Stimulated activated CD4-positive, alpha-beta T cell treated with anti-CD3 and anti-CD28 coated beads, Interleukin-12 subunit alpha, Interleukin-12 subunit beta, amount 100 ng/mL, for 48 hours (primary cell): ENCODE measurements around the gene MAGT1.
A peak's percentile ranks its signal among the peaks of the same experiment; 100 is the strongest.
"Not testable (repeated sequence)": the region's sequence is repeated elsewhere in the genome, so short reads cannot be mapped to it uniquely, and the experiment has no call there.

Experiments
- DNase-seq, 3 donors: peaks; one replicate each; pipeline ENCODE4 v3.0.0-alpha.2; 2020; ENCODE audit warnings: low read depth in 2 of 3, low spot score in 1 of 3

MAGT1 gene

DNA sequence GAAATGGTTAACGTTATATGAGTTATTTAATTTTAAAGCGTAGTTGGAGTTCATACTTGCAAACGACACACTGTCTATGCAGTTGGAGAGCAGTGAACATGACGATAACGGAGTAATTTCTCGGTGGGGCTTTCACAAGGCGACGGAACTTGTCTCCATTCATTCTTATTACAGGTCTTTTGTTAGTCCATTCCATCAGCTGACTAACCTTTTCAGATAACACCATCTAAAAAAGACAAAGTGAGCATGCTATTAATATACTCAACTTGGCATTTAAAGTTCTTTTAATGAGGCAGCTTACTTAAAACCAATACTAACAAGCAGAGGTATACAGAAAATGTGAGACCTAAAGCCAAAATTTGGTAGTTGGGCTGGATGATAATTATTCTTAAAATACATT is 19.9 kb downstream of the MAGT1 start:
- no peak for DNase-seq

GRCh38 chrX:77831544-77831943 is 63.7 kb downstream of the MAGT1 start:
- DNase-seq = not testable (repeated sequence)

GRCh38 chrX:77821989-77822388 is 73.2 kb downstream of the MAGT1 start:
- not testable (repeated sequence) for DNase-seq

- DNase-seq = no peak
These were observed 75.0 kb downstream of the MAGT1 start for GRCh38 chrX:77820091-77820727.

GRCh38 chrX:77814210-77814609 is 81.0 kb downstream of the MAGT1 start:
- DNase-seq = no peak

DNA sequence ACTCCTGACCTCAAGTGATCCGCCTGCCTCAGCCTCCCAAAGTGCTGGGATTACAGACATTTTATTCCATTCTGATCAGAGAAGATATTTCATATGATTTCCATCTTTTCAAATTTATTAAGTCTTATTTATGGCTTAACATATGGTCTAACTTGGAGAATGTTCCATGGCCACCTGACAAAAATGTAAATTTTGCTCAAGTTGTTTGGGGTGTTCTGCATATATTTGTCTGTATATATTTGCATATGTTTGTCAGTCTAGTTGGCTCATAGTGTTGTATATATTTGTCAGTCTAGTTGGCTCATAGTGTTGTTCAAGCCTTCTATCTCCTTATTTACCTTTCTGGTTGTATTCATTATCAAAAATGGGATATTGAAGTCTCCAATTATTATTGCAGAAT is 93.0 kb downstream of the MAGT1 start:
- DNase-seq = no peak

DNA sequence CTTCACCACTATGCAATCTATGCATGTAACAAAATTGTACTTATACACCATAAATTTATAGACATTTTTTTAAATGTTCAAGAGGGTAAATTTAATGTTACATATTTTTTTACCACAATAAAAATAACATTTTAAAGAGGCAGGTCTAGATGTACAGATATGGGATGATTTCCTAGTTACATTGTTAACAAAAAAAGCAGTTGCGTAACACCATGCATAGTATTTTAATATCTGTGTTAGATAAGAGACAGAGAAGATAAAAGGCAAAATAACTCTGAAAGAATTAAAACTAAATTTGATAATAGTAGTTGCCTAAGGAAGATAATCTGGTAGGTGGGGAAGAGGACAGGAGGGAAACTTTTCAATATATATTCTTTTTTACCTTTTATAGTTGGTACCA is 100.1 kb downstream of the MAGT1 start:
- DNase-seq = no peak

GRCh38 chrX:77793946-77794345 is 101.3 kb downstream of the MAGT1 start:
- no peak for DNase-seq

DNA sequence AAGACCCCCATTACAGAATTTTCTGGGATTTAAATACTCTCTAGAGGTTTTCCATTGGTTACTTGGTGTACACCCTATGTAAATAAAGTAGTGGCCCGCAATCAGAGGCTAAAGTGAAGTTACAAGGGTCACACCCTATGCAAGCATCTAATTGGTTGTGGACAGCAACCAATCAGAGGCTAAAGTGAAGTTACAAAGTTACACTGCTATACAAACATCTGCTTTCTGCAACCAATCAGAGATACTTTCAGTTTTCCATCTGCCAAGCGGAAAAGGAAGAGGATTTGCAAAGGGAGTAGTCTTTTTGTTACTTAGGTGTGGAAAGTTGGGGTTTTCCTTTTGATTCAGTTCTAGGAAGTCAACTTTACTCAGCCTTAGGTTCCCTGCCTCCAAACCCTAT is 107.2 kb downstream of the MAGT1 start:
- no peak for DNase-seq

- DNase-seq = no peak
These were observed 108.9 kb downstream of the MAGT1 start for GRCh38 chrX:77786365-77786680.

DNA sequence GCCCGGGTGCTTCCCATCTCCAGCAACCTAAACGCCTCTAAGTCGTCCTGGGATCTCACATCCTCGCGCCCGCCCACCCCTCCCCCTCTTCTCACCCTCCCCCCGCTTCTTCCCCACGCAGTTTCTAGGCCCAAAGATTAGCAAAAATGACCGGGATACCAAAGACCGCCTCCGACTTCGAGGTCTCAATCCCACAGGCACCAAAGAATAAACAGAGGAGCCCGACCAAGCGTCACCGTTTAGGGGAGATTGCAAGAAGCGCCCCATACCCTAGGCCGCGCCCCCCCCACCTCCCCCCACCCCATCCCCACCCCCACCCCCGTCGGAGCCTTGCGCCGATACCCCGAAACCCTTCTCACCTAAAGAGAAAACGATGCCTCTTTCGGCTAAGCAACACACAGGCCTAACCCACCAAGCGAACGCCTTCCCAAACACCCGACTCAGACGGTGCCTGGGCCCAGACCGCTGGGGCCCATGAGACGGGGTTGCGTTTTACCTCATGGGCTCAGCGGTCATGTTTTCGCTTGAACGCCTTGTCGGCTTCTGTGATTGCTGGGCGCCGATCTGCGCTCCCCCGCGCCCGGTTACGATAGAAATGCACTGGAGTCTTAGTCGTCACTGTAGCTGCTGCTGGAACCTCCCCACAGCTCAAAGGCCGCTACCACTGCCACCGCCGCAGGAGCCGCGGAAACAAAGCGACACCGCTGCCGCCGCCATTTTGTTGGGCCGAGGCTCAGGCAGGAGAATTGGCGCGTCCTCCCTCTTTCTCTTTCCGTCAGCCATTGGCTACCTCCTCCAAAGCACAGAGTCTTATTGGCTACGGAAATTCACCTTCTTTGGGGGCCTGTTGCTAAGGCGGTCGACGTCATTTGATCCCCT is 109.5 kb downstream of the MAGT1 start, which contains the start of gene ATRX:
Gene ATRX, minus strand, starts transcription at position 731 of the 879 bp plus-strand sequence. Its CDS starts 215 bp downstream, at position 516.
- DNase-seq = peak; percentile 50 to 63 (median 52)

GRCh38 chrX:77779695-77780094 is 115.5 kb downstream of the MAGT1 start:
- DNase-seq = no peak

- DNase-seq = no peak
These were observed 118.6 kb downstream of the MAGT1 start for GRCh38 chrX:77776659-77777058.
